K562 (cell line): Measurements from ENCODE around the gene ANXA4. TPM values are rescaled to one million over a fixed set of nuclear protein-coding genes. Genes with fewer than 3 reads are reported as not detected.

ENCODE experiments used
- CHAMP1 ChIP-seq: fragments of 450-650 bp; IDR thresholded peaks from 2 replicates; pipeline ENCODE4 v1.6.1; 2016; ENCODE audit warnings: mild to moderate bottlenecking
- CREB3L1 ChIP-seq: fragments of 450-650 bp; IDR thresholded peaks from 2 replicates; pipeline ENCODE4 v1.6.1; 2014; ENCODE audit warnings: low read depth, mild to moderate bottlenecking, moderate library complexity, borderline replicate concordance
- EWSR1 ChIP-seq: fragments of 450-650 bp; IDR thresholded peaks from 2 replicates; pipeline ENCODE4 v1.6.1; 2018; ENCODE audit warnings: borderline replicate concordance, mild to moderate bottlenecking, low read depth, moderate library complexity; ENCODE audit not compliant: partially characterized antibody
- ID3 ChIP-seq, 2 experiments: fragments of 250-450 bp in 1 of 2; fragments of 450-650 bp in 1 of 2; sonication (Bioruptor Pico) in 1 of 2; IDR thresholded peaks; 2 replicates each; pipeline versions ENCODE4 v1.6.1 to v1.8.0; 2016 to 2021; ENCODE audit warnings: mild to moderate bottlenecking in 2 of 2, moderate library complexity in 2 of 2, missing compliant biosample characterization in 1 of 2, missing genetic modification characterization in 1 of 2
- KLF16 ChIP-seq: IDR thresholded peaks from 2 replicates; pipeline ENCODE4 v1.6.1; 2016; ENCODE audit warnings: antibody characterized with exemption
- LEF1 ChIP-seq: fragments of 450-650 bp; IDR thresholded peaks from 2 replicates; pipeline ENCODE4 v1.6.1; 2016; ENCODE audit warnings: mild to moderate bottlenecking
- MAFF ChIP-seq: IDR thresholded peaks from 2 replicates; pipeline ENCODE4 v1.6.1; 2012; ENCODE audit warnings: low read length, improper control_type of control experiment
- SMARCB1 ChIP-seq: IDR thresholded peaks from 2 replicates; pipeline ENCODE4 v1.6.1; 2011; ENCODE audit warnings: improper control_type of control experiment, low read depth; ENCODE audit not compliant: insufficient read length
- ZBED1 ChIP-seq: IDR thresholded peaks from 2 replicates; pipeline ENCODE4 v1.6.1; 2014
- ZBTB11 ChIP-seq, 3 experiments: fragments of 200-800 bp in 1 of 3; fragments of 250-450 bp in 1 of 3; fragments of 450-650 bp in 1 of 3; sonication (Bioruptor Pico) in 1 of 3; sonication (Bioruptor generic) in 1 of 3; formaldehyde crosslinking in 1 of 3; IDR thresholded peaks; 2 replicates each; pipeline versions ENCODE4 v1.6.1 to v1.8.0; 2016 to 2022; ENCODE audit warnings: mild to moderate bottlenecking in 2 of 3, missing genetic modification characterization in 2 of 3, missing compliant biosample characterization in 1 of 3, moderate library complexity in 1 of 3
- ZBTB5 ChIP-seq: fragments of 450-650 bp; IDR thresholded peaks from 2 replicates; pipeline ENCODE4 v1.6.1; 2017; ENCODE audit warnings: antibody characterized with exemption
- ZNF436 ChIP-seq: fragments of 250-450, 450-650 bp; sonication (Bioruptor Pico); formaldehyde crosslinking; IDR thresholded peaks from 2 replicates; pipeline ENCODE4 v1.7.0; 2020; ENCODE audit warnings: mild to moderate bottlenecking
- ZNF444 ChIP-seq: fragments of 250-450 bp; sonication (Bioruptor Pico); IDR thresholded peaks from 2 replicates; pipeline ENCODE4 v1.4.0; 2020; ENCODE audit warnings: mild to moderate bottlenecking, moderate library complexity
- ZSCAN32 ChIP-seq: fragments of 450-650 bp; formaldehyde crosslinking; IDR thresholded peaks from 2 replicates; pipeline ENCODE4 v1.4.0; 2020; ENCODE audit warnings: mild to moderate bottlenecking, moderate library complexity
- polyA plus RNA-seq, 8 experiments: library from polyadenylated mRNA; depleted of rRNA in 4 of 8; stranded (reverse) in 5 of 8; unstranded in 3 of 8; fragments of >200 nt; fragmentation: Nextera tagmentation in 2 of 8; fragmentation: Illumina TruSeq in 1 of 8; extraction: Ambion mirVana in 2 of 8; extraction: Trizol in 1 of 8; gene quantifications; 2 replicates each; pipeline versions ENCODE4 v1.2.1 to v1.2.3, GENCODE V29; 2011 to 2014; ENCODE audit warnings: inconsistent platforms in 1 of 8, missing spikeins in 1 of 8
- total RNA-seq, 7 experiments: library from RNA; depleted of rRNA in 6 of 7; stranded (reverse); fragments of >200 nt in 6 of 7; fragmentation: Illumina TruSeq in 2 of 7; extraction: Trizol in 2 of 7; gene quantifications; 2 replicates each; pipeline versions ENCODE4 v1.2.1 to v1.2.3, GENCODE V29; 2011 to 2021; ENCODE audit warnings: low replicate concordance in 1 of 7
- TF ChIP-seq, protein P1 (sequence below), 3 experiments: IDR thresholded peaks in 2 of 3; conservative IDR thresholded peaks in 1 of 3; 2 replicates each; pipeline ENCODE4 v1.5.1; 2011 to 2012; ENCODE audit warnings: low read length in 3 of 3, mild to moderate bottlenecking in 3 of 3, control low read depth in 2 of 3, improper control_type of control experiment in 1 of 3, inconsistent platforms in 1 of 3, low read depth in 1 of 3, mixed read lengths in 1 of 3, moderate library complexity in 1 of 3; ENCODE audit not compliant: insufficient read depth in 2 of 3

The ANXA4 gene
- total and polyA plus RNA-seq, 9 of the 15 experiments (the other 6 are each of a cell fraction or from before 2014, with no cell fraction given), result 3.4 to 13.6 (median 11.6) TPM

GRCh38 chr2:69725706-69726360, 16.1 kb upstream of the ANXA4 start (continued):
- TF ChIP-seq ZBTB5 (no peak), ZNF444 (CRISPR knock-in tag) (no peak), LEF1 (no peak), CREB3L1 (no peak), ZSCAN32 (CRISPR knock-in tag) (no peak), ZBTB11 (CRISPR knock-in tag; IDR thresholded peaks at IDR 0.05) (no peak), SMARCB1 (no peak), ID3 (CRISPR knock-in tag; IDR thresholded peaks at IDR 0.05) (no peak), ID3 (tag; IDR thresholded peaks at IDR 0.05) (no peak), KLF16 (no peak), ZBED1 (no peak), CHAMP1 (peak; percentile 89), ZNF436 (CRISPR knock-in tag) (no peak), EWSR1 (no peak), MAFF (peak; percentile 52; the same call in 1 of the 2 replicates)
- TF ChIP-seq, protein P1, sequence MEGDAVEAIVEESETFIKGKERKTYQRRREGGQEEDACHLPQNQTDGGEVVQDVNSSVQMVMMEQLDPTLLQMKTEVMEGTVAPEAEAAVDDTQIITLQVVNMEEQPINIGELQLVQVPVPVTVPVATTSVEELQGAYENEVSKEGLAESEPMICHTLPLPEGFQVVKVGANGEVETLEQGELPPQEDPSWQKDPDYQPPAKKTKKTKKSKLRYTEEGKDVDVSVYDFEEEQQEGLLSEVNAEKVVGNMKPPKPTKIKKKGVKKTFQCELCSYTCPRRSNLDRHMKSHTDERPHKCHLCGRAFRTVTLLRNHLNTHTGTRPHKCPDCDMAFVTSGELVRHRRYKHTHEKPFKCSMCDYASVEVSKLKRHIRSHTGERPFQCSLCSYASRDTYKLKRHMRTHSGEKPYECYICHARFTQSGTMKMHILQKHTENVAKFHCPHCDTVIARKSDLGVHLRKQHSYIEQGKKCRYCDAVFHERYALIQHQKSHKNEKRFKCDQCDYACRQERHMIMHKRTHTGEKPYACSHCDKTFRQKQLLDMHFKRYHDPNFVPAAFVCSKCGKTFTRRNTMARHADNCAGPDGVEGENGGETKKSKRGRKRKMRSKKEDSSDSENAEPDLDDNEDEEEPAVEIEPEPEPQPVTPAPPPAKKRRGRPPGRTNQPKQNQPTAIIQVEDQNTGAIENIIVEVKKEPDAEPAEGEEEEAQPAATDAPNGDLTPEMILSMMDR (IDR thresholded peaks at IDR 0.05 in 2 of 3, conservative IDR thresholded peaks at IDR 0.05 in 1 of 3; ENCODE audit: insufficient read depth in 2 of 3, low read depth in 1 of 3, low read length in 3 of 3), result no peak
